HepG2 (cell line): ENCODE measurements around the gene CLTCL1.

Experiments
- ATF7 ChIP-seq, 2 experiments: fragments of 450-650 bp in 1 of 2; sonication (generic) in 1 of 2; formaldehyde crosslinking in 1 of 2; IDR thresholded peaks; 2 replicates each; pipeline versions ENCODE4 v1.4.0 to v1.6.1; 2016 to 2020; ENCODE audit warnings: antibody characterized with exemption in 1 of 2, mild to moderate bottlenecking in 1 of 2, missing genetic modification reagents in 1 of 2
- CTCF ChIP-seq: sonication (generic); formaldehyde crosslinking; IDR thresholded peaks from 2 replicates; pipeline ENCODE4 v1.5.0; 2020; ENCODE audit warnings: mild to moderate bottlenecking, missing genetic modification reagents, moderate library complexity
- E2F2 ChIP-seq: sonication (generic); formaldehyde crosslinking; IDR thresholded peaks from 2 replicates; pipeline ENCODE4 v1.4.0; 2020; ENCODE audit warnings: missing genetic modification reagents, borderline replicate concordance
- EZH2 ChIP-seq: conservative IDR thresholded peaks from 2 replicates; pipeline ENCODE4 v1.6.1; 2012; ENCODE audit warnings: mild to moderate bottlenecking, low read depth, low read length, moderate library complexity
- FOSL1 ChIP-seq: sonication (generic); formaldehyde crosslinking; IDR thresholded peaks from 2 replicates; pipeline ENCODE4 v1.9.0; 2021; ENCODE audit warnings: missing genetic modification reagents, borderline replicate concordance
- IRX3 ChIP-seq: sonication (generic); formaldehyde crosslinking; IDR thresholded peaks from 2 replicates; pipeline ENCODE4 v1.8.1; 2023; ENCODE audit warnings: mild to moderate bottlenecking, low read depth, missing genetic modification reagents, borderline replicate concordance
- MAFK ChIP-seq, 2 experiments: IDR thresholded peaks in 1 of 2; conservative IDR thresholded peaks in 1 of 2; 2 replicates each; pipeline ENCODE4 v1.6.1; 2011; ENCODE audit warnings: improper control_type of control experiment in 2 of 2, low read length in 2 of 2
- PHB2 ChIP-seq: fragments of 450-650 bp; IDR thresholded peaks from 2 replicates; pipeline ENCODE4 v1.6.1; 2018; ENCODE audit not compliant: partially characterized antibody
- ZNF280D ChIP-seq: sonication (generic); formaldehyde crosslinking; IDR thresholded peaks from 2 replicates; pipeline ENCODE4 v1.5.1; 2020; ENCODE audit warnings: mild to moderate bottlenecking, missing genetic modification reagents

- TF ChIP-seq EZH2 (no peak), MAFK (conservative IDR thresholded peaks at IDR 0.05 in 1 of 2, IDR thresholded peaks at IDR 0.05 in 1 of 2; ENCODE audit: low read length in 2 of 2) (no peak), IRX3 (CRISPR knock-in tag) (no peak), ZNF280D (CRISPR knock-in tag) (no peak), FOSL1 (CRISPR knock-in tag) (no peak), E2F2 (CRISPR knock-in tag) (no peak), CTCF (CRISPR knock-in tag) (no peak), PHB2 (no peak), ATF7 (IDR thresholded peaks at IDR 0.05) (no peak), ATF7 (CRISPR knock-in tag; IDR thresholded peaks at IDR 0.05) (no peak)
Observed at GRCh38 chr22:19143212-19143611, 148.3 kb downstream of the CLTCL1 start.
